ENCODE data around the gene DDX18. TPM values are rescaled to one million over a fixed set of nuclear protein-coding genes. Genes with fewer than 3 reads are reported as not detected.

DDX18 gene
- total RNA-seq, 1 experiment from 2014 or later = 107 TPM

- TF ChIP-seq, protein P1, sequence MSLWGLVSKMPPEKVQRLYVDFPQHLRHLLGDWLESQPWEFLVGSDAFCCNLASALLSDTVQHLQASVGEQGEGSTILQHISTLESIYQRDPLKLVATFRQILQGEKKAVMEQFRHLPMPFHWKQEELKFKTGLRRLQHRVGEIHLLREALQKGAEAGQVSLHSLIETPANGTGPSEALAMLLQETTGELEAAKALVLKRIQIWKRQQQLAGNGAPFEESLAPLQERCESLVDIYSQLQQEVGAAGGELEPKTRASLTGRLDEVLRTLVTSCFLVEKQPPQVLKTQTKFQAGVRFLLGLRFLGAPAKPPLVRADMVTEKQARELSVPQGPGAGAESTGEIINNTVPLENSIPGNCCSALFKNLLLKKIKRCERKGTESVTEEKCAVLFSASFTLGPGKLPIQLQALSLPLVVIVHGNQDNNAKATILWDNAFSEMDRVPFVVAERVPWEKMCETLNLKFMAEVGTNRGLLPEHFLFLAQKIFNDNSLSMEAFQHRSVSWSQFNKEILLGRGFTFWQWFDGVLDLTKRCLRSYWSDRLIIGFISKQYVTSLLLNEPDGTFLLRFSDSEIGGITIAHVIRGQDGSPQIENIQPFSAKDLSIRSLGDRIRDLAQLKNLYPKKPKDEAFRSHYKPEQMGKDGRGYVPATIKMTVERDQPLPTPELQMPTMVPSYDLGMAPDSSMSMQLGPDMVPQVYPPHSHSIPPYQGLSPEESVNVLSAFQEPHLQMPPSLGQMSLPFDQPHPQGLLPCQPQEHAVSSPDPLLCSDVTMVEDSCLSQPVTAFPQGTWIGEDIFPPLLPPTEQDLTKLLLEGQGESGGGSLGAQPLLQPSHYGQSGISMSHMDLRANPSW (CRISPR knock-in tag; conservative IDR thresholded peaks at IDR 0.05; ENCODE audit: low read depth) = no peak
- TF ChIP-seq ZNF263 (CRISPR knock-in tag; IDR thresholded peaks at IDR 0.05; ENCODE audit: low read depth) = no peak
- TF ChIP-seq TCF7 (CRISPR knock-in tag; IDR thresholded peaks at IDR 0.05; ENCODE audit: low read depth) = no peak
- no peak for TF ChIP-seq ZBTB43 (CRISPR knock-in tag; IDR thresholded peaks at IDR 0.05)
- TF ChIP-seq GABPB1 (CRISPR knock-in tag; IDR thresholded peaks at IDR 0.05) = no peak
- TF ChIP-seq ZNF232 (CRISPR knock-in tag; IDR thresholded peaks at IDR 0.05) = no peak
- TF ChIP-seq NR1H2 (CRISPR knock-in tag; IDR thresholded peaks at IDR 0.05) = no peak
- TF ChIP-seq RELA (CRISPR knock-in tag; IDR thresholded peaks at IDR 0.05; ENCODE audit: borderline replicate concordance) = no peak
- no peak for TF ChIP-seq ZNF219 (CRISPR knock-in tag; IDR thresholded peaks at IDR 0.05; ENCODE audit: borderline replicate concordance)
- no peak for TF ChIP-seq CREM (CRISPR knock-in tag; IDR thresholded peaks at IDR 0.05)
- no peak for TF ChIP-seq AFF4 (CRISPR knock-in tag; IDR thresholded peaks at IDR 0.05; ENCODE audit: borderline replicate concordance)
- TF ChIP-seq, protein P2, sequence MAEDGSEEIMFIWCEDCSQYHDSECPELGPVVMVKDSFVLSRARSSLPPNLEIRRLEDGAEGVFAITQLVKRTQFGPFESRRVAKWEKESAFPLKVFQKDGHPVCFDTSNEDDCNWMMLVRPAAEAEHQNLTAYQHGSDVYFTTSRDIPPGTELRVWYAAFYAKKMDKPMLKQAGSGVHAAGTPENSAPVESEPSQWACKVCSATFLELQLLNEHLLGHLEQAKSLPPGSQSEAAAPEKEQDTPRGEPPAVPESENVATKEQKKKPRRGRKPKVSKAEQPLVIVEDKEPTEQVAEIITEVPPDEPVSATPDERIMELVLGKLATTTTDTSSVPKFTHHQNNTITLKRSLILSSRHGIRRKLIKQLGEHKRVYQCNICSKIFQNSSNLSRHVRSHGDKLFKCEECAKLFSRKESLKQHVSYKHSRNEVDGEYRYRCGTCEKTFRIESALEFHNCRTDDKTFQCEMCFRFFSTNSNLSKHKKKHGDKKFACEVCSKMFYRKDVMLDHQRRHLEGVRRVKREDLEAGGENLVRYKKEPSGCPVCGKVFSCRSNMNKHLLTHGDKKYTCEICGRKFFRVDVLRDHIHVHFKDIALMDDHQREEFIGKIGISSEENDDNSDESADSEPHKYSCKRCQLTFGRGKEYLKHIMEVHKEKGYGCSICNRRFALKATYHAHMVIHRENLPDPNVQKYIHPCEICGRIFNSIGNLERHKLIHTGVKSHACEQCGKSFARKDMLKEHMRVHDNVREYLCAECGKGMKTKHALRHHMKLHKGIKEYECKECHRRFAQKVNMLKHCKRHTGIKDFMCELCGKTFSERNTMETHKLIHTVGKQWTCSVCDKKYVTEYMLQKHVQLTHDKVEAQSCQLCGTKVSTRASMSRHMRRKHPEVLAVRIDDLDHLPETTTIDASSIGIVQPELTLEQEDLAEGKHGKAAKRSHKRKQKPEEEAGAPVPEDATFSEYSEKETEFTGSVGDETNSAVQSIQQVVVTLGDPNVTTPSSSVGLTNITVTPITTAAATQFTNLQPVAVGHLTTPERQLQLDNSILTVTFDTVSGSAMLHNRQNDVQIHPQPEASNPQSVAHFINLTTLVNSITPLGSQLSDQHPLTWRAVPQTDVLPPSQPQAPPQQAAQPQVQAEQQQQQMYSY (CRISPR knock-in tag; IDR thresholded peaks at IDR 0.05) = no peak
- no peak for TF ChIP-seq GTF2I (CRISPR knock-in tag; conservative IDR thresholded peaks at IDR 0.05)
- TF ChIP-seq NFATC4 (CRISPR knock-in tag; IDR thresholded peaks at IDR 0.05) = no peak
These were observed 38.8 kb downstream of the DDX18 start (continued) for GRCh38 chr2:117853316-117853715.

- ATAC-seq (no peak), DNase-seq (ENCODE audit: low spot score) (no peak)
- Mint-ChIP-seq H3K27ac (no peak overlapping the region), H3K9me3 (no peaks in the 10 kb centered on the region), H3K36me3 (no peaks in the 10 kb centered on the region), H3K4me1 (peaks cover 41% of the 10 kb centered on the region), H3K27me3 (ENCODE audit: low read depth) (peaks cover 17% of the 10 kb centered on the region), H3K4me3 (no peak overlapping the region)
- ChIA-PET POLR2A (no interaction called here), CTCF (interaction anchor here (1.9 kb wide), 1 partner anchor 39 kb away, joined by 5 read pairs; the partner anchor contains the start of gene DDX18)
- TF ChIP-seq CBFB (CRISPR knock-in tag; IDR thresholded peaks at IDR 0.05; ENCODE audit: low read depth) = no peak
- TF ChIP-seq ZNF423 (CRISPR knock-in tag; IDR thresholded peaks at IDR 0.05) = no peak
- no peak for TF ChIP-seq SP1 (CRISPR knock-in tag; conservative IDR thresholded peaks at IDR 0.05)
- no peak for TF ChIP-seq ZNF396 (CRISPR knock-in tag; IDR thresholded peaks at IDR 0.05; ENCODE audit: borderline replicate concordance)
- TF ChIP-seq, protein P3, sequence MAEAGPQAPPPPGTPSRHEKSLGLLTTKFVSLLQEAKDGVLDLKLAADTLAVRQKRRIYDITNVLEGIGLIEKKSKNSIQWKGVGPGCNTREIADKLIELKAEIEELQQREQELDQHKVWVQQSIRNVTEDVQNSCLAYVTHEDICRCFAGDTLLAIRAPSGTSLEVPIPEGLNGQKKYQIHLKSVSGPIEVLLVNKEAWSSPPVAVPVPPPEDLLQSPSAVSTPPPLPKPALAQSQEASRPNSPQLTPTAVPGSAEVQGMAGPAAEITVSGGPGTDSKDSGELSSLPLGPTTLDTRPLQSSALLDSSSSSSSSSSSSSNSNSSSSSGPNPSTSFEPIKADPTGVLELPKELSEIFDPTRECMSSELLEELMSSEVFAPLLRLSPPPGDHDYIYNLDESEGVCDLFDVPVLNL (CRISPR knock-in tag; IDR thresholded peaks at IDR 0.05; ENCODE audit: borderline replicate concordance, low read depth) = no peak
- TF ChIP-seq ZNF317 (CRISPR knock-in tag; IDR thresholded peaks at IDR 0.05; ENCODE audit: borderline replicate concordance, low read depth) = no peak
- TF ChIP-seq SMAD3 (CRISPR knock-in tag; IDR thresholded peaks at IDR 0.05; ENCODE audit: borderline replicate concordance) = no peak
- TF ChIP-seq NR1H2 (CRISPR knock-in tag; IDR thresholded peaks at IDR 0.05) = no peak
- TF ChIP-seq TEAD1 (CRISPR knock-in tag; IDR thresholded peaks at IDR 0.05) = no peak
These were observed 39.4 kb downstream of the DDX18 start for GRCh38 chr2:117853873-117854272.

All from WTC11 (cell line).